ENCODE data around the gene STIM2.

- TF ChIP-seq CTCF (conservative IDR thresholded peaks at IDR 0.05; ENCODE audit: low read depth, low read length) (no peak), EZH2 (IDR thresholded peaks at IDR 0.05; ENCODE audit: borderline replicate concordance, low read depth, low read length, poor library complexity, severe bottlenecking) (no peak)
Measured at GRCh38 chr4:27020203-27020602, 159.6 kb downstream of the STIM2 start.
